T-helper 2 cell (primary cell): Measurements from ENCODE around the gene NID2.

Experiments
- DNase-seq, 5 experiments: peaks; one replicate each; pipeline versions ENCODE4 v3.0.0 to v3.0.0-alpha.2; 2012 to 2022

The NID2 gene

DNA sequence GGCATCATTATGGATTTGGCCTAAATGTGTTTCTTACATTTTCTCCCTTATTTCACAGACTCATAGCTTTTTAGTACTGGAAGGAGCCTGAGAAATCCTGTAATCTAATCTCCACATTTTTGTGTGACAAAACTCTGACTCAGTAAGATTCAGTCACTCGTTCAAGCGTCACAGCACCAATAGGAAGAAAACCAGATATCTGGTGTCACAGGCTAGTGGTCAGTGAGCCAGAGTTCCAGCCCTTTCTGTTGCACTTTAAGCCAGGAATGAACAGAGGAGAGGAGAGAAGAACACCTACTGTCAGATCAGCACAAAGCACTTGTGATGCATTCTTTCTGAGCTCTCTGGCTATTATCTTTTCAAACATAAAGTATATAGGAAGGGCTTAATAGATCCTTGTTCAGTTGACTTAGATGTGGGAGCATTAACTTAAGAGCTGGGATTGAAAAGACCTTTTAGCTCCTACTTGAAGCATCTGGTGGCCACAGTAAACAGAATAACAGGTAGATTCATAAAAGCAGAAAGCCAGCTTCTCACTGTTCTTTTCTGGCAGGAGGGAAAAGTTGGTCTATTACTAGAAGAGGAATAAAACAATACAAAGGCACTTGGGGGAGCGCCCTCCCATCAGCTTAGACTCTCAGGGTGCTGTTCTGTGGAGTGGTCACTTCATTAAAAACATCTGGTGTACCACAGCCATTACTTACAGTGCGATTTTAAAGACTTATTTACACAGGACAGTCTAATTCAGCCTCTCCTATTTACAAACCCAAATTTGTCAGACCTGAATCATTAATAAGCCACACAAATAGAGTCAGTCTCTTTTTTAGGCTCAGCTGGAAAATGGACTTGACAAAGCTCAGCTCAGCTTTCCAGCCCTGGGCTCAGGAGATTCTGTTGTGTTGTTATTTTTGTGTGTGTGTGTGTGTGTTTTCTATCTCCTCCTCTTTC, 12.2 kb upstream of the NID2 start:
- no peak for DNase-seq

DNA sequence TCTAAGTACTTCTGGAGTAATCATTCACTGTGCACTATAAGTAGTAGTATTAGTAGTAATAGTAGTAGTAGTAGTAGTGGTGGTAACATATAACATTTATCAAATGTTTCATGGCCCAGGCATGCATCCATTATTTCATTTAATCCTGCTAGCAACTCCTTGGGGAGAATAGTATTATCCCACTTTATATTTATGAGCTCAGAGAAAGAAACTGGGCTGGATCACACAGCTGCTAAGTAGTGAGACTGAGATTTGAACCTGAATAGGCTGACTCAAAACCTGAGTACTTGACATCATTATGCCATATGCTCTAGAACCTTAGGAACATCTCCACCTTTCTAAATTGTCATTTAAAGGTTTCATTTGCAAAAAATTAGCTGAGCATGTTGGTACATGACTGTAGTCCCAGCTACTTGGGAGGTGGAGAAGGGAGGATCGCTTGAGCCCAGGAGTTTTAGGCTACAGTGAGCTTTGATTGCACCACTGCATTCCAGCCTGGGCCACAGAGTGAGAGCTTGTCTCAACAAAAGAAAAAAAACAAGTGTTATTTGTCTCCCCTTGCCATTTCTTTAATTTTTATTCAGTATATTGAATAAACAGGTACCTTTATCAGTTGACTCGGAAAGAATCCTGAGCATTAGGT, 11.4 kb upstream of the NID2 start:
- no peak for DNase-seq

DNA sequence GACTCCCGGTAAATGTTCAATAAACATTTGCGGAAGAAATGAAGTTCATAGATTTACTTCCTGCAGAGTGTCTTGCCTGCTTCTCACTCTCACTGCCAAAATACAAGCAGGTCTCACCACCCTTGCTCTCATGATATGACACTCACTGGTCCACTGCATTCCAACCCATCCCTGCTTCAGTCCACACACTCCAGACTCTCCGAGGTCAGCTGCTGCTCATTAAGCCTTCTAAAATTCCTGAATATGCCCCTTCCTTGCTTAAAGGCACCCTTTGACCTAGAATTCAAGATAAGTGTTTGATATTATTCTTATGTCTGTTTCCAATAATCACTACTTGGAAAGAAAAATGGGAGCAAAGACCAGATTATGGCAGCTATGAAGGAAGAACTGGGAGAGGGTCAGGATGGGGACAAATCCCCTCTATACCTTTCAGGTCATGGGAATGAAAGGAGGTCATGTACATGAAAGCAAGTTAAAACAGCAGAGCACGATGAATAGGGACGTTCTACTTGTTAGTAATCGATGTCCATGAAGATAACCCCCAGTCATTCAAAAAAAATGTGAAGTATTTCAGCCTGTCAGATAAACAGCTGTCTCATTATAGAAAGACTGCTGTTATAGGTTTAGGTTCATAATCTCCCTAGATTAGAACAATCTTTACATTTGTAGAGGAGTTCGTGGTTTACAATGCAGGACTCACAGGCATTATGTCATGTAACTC, 10.5 kb upstream of the NID2 start:
- DNase-seq, result no peak

DNA sequence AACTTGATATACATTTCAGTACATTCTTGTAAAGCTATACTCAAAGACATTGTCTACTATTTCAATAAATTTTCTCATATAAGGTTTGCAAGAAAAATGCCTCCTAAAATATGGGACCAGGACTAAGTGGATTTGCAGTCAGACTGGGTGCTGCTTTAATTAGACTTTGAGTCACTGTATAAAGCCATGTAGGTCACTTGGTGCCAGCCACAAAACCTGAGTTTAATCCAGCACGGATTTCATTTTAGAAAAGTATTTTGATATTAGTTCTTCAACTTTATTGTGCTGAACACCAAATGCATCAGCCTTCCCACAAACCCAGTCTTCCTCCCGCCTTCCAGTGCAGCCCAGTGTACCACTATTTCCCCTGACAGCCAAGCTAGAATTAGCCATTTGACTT, 9.9 kb upstream of the NID2 start:
- no peak for DNase-seq

DNA sequence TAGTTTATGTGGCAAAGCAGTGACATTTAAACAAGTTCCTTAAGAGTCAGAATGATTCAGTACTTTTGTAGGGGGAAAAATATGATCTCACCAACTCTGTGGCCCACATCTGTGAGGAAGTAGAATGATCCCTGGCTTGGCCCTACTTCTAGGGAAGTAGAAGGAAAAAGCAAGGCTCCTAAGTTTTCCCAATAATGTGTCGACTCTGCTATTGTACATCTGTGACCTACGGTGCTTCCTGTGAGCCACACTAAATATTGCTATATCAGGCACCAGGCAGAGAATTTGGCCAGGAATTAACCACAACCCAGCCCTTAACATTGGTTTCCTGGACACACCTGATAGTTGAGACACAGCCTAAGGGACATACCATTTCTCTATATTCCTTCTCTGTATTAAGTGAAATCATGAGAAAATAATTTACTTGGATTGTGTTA, 9.3 kb upstream of the NID2 start:
- no peak for DNase-seq

DNA sequence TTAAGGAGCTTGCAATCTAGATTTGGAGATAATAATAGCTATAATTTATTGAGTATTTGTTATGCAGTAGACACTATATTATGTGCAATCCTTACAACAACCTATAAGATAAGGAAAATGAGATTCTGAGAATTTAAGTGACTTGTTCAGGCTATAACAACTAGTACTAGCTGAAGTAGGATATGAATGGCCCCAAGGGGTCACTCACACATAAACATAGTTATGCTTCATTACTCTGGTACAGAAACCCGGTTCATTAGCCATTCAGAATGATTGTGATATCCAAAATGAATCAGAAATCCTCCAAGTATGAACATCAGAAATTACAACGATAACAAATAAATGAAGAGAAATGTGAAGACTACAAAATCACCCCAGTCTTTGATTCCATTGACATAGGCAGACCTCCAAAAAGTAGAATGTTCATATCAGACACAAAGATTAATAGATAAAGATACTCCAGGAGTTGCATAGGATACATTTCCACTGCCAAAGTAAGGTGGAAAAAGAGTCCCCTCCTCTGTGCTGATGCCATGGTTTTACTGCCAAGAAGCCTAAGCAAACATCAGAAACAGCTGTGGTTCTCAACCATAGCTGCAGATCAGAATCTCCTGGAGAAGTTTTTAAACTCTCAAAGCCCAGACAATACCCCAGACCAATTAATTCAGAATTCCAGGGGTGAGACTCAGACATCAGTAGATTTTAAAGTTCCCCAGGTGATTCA, 8.6 kb upstream of the NID2 start:
- DNase-seq, result no peak

DNA sequence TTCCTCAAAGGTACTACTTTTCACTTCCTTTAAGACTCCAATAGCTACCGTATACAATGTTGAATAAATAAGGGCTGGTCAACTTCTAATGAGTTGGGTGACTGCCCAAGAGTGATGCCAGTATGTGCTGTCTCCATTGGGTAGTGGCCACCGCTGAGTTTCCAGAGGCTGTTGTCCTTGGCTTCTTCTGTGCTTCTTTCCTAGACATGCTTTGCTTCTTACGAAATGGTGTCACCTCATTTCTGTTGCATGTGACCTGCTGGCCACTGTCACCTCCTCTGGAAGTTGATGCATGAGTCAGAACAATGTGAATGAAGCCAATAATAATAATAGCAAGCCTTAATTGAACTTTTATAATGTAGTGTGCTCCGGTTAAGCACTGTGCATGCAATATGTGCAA, 7.5 kb upstream of the NID2 start:
- no peak for DNase-seq

DNA sequence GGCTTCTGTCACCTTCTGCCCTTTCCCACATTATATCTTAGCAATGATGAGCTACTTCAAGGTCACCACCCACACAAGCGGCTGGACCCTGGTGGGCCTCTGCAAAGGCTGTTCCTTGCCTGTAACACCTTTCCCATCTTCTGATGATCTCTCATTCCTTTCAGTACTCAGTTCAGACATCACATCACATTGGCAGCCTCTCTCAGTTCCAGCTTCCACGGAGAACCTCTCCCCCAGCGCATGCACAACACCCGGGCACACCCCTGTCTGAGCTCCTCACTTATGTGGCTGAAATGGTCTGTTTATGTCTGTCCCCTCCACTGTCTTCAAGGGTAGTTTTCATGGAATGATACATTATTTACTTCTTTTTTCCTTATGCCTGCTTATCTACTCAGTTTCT, 6.5 kb upstream of the NID2 start:
- no peak for DNase-seq

DNA sequence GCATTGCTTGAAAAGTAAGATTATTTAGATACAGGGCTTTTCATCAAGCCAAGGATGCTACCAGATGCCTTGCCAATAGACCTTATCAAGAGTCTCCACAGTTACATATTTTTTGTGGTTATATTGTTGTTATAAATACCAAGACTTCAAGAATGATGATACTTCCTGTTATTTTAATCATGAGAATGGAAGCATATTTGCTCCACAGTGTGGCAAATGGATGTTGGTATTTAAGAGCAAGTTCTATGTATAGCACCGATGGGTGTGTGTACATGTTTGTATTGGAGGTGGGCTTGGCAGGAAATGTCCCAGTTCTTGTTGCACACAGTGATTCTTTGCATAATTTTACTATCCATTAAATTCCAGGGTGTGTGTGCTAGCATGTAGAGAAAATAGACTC, 4.4 kb upstream of the NID2 start:
- no peak for DNase-seq

DNA sequence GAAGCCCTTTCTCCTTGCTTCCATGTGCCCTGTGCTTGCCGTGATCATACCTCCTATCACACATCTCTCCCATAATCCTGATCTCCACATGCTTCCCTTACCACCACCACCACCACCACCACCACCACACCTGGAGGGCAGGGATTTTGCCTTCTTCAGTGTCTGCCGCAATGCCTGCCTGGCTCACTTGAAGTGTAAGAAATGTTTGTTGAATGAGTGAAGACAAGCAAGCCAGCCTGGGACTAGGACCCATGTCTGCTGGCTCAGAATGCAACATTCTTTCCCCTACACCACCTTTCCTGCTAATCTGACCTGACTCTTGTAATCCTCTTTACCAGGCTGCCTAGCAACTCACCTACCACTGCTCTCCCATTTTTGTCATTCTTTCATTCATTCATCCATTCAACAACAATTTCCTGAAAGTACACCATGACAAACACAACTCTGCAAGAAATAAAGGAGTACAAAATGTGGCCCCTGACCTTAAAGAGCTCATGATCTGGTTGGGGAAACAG, 3.5 kb upstream of the NID2 start:
- DNase-seq, result no peak

DNA sequence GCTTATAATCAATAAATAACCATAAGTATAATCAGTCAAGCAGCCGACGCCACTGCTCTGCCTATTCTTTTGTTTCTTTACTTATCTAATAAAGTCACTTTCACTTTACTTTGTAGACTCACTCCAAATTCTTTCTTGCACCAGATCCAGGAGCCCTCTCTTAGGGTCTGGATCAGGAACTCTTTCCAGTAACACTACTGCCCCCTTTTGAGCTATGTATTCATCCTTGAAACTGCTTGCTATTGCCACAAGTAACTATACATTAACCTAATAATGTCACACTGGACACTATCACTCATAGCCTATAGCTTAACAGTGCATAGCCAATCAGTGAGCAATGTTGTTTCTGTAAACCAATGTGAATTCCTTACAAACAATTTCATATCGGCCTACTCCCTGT, 2.8 kb upstream of the NID2 start:
- DNase-seq, result no peak

DNA sequence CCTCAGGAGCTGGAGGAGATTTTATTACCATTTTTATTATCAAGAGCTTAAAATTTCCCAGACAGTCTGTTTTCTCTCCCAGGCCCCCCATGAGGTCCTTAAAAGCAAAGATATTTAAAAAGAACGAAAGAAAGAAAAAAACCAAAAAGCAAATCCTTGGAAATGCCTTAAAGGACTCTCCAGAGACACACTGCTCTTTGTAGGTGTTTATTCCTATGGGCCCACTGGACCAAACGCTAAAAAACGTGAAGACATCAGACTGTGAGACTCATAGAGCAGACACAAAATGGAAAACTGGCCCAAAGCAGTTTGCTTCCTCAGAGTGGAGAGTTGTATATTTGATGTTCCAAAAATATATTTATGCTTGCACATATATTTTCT, 1.2 kb upstream of the NID2 start:
- no peak for DNase-seq

DNA sequence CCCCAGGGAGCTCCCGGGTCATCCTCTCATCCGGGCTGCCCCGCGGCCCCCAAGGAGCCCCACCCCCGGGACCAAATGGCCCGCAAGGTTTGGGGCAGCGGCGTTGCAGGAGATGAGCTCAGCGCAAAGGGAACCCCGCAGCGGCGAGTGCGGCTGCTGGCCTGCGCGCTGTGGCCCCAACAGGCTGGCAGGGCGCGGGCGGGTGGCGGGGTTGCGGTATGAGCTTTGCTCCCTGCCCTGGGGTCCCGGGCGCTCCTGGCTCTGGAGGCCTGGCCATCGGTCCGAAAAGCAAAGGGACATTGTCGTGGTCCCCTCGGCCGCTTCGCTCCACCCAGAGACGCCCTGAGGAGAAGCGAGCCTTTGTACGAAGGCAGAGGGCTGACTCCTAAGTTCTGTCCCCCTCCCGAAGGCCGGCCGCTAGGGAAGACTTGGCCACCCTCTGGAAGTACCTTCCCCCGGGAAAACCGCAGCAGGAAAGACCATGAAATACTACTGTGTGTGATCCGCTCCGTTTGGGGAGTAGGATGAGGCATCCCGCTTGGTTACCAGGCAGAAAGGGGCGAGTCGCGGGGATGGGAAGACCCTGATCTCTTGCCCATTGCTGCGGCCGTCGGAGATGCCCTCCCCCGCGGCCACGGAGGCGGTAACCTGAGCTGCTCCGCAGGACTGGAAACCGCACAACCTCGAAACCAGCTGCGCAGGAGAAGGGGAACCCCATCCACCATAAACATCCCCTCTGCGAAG, 620 bp upstream of the NID2 start:
- peak in 1 of 5 experiments; percentile 18 for DNase-seq

DNA sequence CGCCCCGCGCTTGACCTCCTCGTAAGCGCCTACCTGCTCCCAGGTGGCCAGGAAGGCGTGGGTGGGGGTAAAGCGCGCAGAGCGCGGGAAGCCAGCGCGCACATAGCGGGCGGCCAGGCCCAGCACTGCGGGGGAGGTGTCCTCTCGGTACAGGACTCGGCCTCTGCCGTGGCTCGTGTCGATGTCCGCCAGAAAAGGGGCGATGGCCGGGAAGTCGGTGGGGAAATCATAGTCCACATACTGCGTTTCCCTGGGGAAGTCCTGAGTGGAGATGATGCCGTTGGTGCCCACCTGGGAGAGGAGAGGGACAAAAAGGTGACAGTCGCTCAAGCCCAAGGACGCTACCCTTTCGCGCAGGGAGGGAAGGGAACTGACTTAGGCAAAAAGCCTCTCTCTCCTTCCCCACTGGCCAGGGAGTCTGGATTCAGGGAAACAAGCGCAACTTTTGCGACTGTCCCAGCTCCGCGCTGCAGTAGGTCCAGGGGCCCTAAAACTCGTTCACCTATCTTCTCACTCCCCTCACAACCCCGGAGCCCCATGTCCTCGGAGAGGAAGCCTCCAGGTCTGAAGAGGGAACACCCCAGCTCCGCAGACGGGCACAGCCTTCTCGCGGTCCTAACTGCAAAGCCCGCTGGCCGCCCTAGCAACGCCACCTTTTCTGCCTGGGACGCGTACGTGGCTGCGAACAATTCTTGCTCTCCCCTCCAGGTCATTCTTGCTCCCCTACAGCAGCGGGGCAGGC, 815 bp downstream of the NID2 start:
- peak in 1 of 5 experiments; percentile 16 for DNase-seq

DNA sequence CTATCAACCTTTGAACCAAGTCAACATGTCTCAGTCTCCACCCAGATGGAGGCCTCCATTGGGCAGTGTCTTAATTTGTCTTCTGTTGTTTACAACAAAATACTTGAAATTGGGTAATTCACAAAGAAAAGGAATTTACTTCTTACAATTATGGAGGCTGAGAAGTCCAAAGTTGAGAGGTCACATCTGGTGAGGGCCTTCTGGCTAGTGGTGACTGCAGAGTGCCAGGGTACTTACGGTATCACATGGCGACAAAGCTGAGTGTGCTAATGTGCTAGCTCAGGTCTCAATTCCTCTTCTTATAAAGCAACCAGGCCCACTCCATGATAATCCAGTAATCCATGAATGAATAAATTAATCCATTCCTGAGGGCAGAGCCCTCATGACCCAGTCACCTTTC, 4.7 kb downstream of the NID2 start:
- no peak for DNase-seq

DNA sequence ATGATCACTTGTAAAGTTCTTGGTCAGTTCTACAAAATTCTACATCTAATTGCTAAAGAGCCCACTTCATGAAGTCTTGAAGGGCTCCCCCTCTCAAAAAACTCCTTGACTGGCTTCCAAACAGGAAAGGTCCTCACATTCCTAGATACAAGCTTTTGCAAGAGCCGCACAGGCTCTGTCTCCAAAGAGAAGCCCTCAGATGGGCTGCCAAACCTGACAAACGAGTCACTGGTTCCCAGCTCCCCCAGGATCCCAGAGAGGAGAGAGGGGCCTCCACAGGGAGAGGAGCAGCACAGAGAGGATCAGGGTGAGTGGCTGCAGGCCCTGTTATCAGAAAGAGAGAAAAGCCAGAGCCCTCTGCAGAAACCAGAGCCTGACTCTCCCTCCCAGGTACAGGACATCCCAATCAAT, 5.8 kb downstream of the NID2 start:
- no peak for DNase-seq

DNA sequence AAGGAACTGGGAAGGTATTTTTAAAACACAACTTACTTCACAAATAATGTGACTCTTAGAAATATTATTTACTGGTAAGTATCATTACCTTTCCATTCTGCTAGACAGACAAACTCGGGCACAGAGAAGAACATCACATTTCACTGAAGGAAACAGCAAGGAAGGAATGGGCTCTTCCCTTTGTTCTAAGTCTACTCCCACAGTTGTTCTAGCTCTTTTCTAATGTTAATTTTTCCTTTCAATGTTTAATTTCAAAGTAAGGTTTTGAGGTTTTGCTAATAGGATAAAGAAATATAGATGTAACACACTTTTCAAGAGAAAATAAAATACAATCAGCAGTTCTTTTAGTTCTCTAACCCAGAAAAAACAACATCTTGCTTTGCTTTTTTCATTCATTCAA, 7.0 kb downstream of the NID2 start:
- DNase-seq, result no peak

DNA sequence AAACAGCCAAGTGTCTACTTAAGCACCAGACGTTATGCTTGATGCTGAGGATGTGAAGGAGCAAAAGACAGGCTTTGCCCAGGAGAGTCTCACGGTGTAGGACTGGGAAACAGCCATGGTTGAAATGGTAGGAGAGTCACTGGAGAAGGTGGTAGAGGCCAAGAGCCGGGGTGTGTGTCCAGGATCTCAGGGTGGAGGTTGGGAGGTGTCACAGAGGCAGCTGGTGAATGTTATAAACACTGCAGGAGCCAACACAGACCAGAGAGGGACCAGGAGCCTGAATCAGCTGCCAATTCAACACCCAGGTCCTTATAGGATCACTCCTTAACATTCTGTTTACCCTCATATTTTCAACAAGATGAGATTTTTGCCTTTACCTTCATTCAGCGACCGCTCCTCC, 7.5 kb downstream of the NID2 start:
- DNase-seq, result no peak

DNA sequence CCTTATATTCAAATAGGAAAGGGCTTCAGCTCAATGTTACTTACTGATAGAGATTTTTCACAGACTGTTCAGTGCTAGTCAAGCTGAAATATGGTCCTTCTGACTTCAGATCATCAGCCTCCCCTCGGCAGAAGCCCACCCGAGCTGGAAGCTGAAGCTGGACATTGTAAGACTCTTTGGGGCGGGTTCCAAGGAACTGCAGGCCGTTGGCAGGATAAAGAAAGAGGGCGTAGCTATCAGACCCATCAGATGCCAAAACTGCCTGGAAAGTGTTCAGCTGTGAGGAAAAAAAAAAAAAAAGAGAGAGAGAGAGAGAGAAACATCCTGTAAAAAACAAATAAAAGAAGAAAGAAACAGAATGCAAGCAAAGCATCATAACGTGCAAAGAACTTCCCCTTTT, 8.8 kb downstream of the NID2 start:
- DNase-seq, result no peak

DNA sequence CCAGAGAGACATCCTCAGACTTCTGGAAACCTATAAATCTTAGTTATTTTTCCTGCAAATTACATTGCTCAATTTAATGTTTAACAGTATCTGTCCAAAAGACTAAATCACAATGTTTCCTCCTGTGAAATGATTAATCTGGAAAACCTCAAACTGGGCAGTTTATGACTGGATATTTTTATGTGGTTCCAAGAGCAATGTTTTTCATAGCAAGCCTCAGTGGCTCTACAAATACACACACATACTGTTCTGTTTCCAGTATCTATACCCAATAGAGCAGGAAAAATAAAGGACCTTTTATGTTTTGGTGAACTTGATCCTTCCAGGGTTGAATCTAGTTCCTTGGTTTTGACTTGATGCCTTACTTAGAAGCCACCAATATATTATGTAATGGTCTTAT, 9.2 kb downstream of the NID2 start:
- DNase-seq, result no peak

DNA sequence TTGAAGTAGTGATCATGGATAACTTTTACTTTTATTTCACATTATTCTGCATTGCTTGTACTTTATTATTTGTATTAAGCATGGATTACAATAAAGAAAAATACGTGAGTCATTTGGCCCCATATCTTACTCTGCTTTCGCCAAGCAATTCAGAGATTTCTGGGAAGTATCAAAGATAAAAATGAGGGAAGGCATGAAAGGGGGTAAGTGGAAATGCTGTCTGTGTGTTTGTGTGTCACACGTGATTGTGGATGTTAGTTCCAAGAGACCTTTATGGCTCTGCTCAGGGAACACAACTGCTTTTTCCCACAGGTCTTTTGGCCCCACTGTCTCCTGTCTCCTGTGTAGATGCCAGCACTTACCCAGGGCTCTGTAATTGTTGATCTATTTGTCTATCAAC, 10.5 kb downstream of the NID2 start:
- no peak for DNase-seq
